Measurements from ENCODE around the gene RHOBTB3. TPM values are rescaled to one million over a fixed set of nuclear protein-coding genes. Genes with fewer than 3 reads are reported as not detected.

The RHOBTB3 gene
- total RNA-seq, 1 donor: 314 TPM

GRCh38 chr5:95824747-95825146, 93.6 kb downstream of the RHOBTB3 start:
- H2AFZ ChIP-seq (ENCODE audit: low read length): peak overlapping the region; percentile 76

GRCh38 chr5:95825495-95825894, 94.4 kb downstream of the RHOBTB3 start:
- Histone ChIP-seq H3K27ac (ENCODE audit: low read depth, low read length) (no peak overlapping the region), H3K4me1 (ENCODE audit: insufficient read depth, low read length) (peaks cover 28% of the 10 kb centered on the region), H3K4me2 (ENCODE audit: insufficient read depth, low read length) (no peak overlapping the region), H3K36me3 (ENCODE audit: insufficient read depth, low read length) (no peaks in the 10 kb centered on the region), H3K4me3 (ENCODE audit: insufficient read depth, low read length) (no peak overlapping the region), H3K79me2 (ENCODE audit: insufficient read depth, low read length) (peaks cover 19% of the 10 kb centered on the region), H3K9me3 (ENCODE audit: low read depth, low read length) (no peaks in the 10 kb centered on the region), H4K20me1 (ENCODE audit: insufficient read depth, low read length) (peaks cover 4% of the 10 kb centered on the region), H2AFZ (ENCODE audit: low read length) (no peak overlapping the region), H3K27me3 (ENCODE audit: insufficient read depth, low read length) (no peaks in the 10 kb centered on the region)
- TF ChIP-seq CTCF (IDR thresholded peaks at IDR 0.05; ENCODE audit: extremely low read depth, low read depth, low read length): no peak
- no peak for DNase-seq (ENCODE audit: insufficient read length, low spot score, missing footprints)

More at GRCh38 chr5:95824747-95825146, 93.6 kb downstream of the RHOBTB3 start:
- DNase-seq (ENCODE audit: insufficient read length, low spot score, missing footprints): no peak
- no peaks in the 10 kb centered on the region for H3K27me3 ChIP-seq (ENCODE audit: insufficient read depth, low read length)
- H3K36me3 ChIP-seq (ENCODE audit: insufficient read depth, low read length): no peaks in the 10 kb centered on the region
- H3K4me1 ChIP-seq (ENCODE audit: insufficient read depth, low read length): peaks cover 34% of the 10 kb centered on the region
- H3K27ac ChIP-seq (ENCODE audit: low read depth, low read length): no peak overlapping the region
- peaks cover 27% of the 10 kb centered on the region for H3K79me2 ChIP-seq (ENCODE audit: insufficient read depth, low read length)
- no peak overlapping the region for H3K4me2 ChIP-seq (ENCODE audit: insufficient read depth, low read length)
- H3K9me3 ChIP-seq (ENCODE audit: low read depth, low read length): no peaks in the 10 kb centered on the region
- H3K4me3 ChIP-seq (ENCODE audit: insufficient read depth, low read length): no peak overlapping the region
- no peak for TF ChIP-seq CTCF (IDR thresholded peaks at IDR 0.05; ENCODE audit: extremely low read depth, low read depth, low read length)
- H4K20me1 ChIP-seq (ENCODE audit: insufficient read depth, low read length): peaks cover 4% of the 10 kb centered on the region

- H3K27ac ChIP-seq (ENCODE audit: low read depth, low read length): no peak overlapping the region
- peaks cover 18% of the 10 kb centered on the region for H3K4me1 ChIP-seq (ENCODE audit: insufficient read depth, low read length)
- no peaks in the 10 kb centered on the region for H3K27me3 ChIP-seq (ENCODE audit: insufficient read depth, low read length)
- H3K36me3 ChIP-seq (ENCODE audit: insufficient read depth, low read length): no peaks in the 10 kb centered on the region
- H2AFZ ChIP-seq (ENCODE audit: low read length): no peak overlapping the region
- no peak overlapping the region for H3K4me3 ChIP-seq (ENCODE audit: insufficient read depth, low read length)
- no peak for TF ChIP-seq CTCF (IDR thresholded peaks at IDR 0.05; ENCODE audit: extremely low read depth, low read depth, low read length)
- H3K4me2 ChIP-seq (ENCODE audit: insufficient read depth, low read length): no peak overlapping the region
- H3K9me3 ChIP-seq (ENCODE audit: low read depth, low read length): no peaks in the 10 kb centered on the region
- H4K20me1 ChIP-seq (ENCODE audit: insufficient read depth, low read length): no peaks in the 10 kb centered on the region
- peaks cover 2% of the 10 kb centered on the region for H3K79me2 ChIP-seq (ENCODE audit: insufficient read depth, low read length)
- DNase-seq (ENCODE audit: insufficient read length, low spot score, missing footprints): no peak
Measured at GRCh38 chr5:95826949-95827891, 96.1 kb downstream of the RHOBTB3 start.

- no peak for TF ChIP-seq CTCF (IDR thresholded peaks at IDR 0.05; ENCODE audit: extremely low read depth, low read depth, low read length)
- H3K79me2 ChIP-seq (ENCODE audit: insufficient read depth, low read length): no peaks in the 10 kb centered on the region
- H3K27me3 ChIP-seq (ENCODE audit: insufficient read depth, low read length): no peaks in the 10 kb centered on the region
- H2AFZ ChIP-seq (ENCODE audit: low read length): no peak overlapping the region
- no peak for DNase-seq (ENCODE audit: insufficient read length, low spot score, missing footprints)
- H3K27ac ChIP-seq (ENCODE audit: low read depth, low read length): no peak overlapping the region
- H3K9me3 ChIP-seq (ENCODE audit: low read depth, low read length): no peaks in the 10 kb centered on the region
- H3K4me1 ChIP-seq (ENCODE audit: insufficient read depth, low read length): peaks cover 18% of the 10 kb centered on the region
- no peaks in the 10 kb centered on the region for H4K20me1 ChIP-seq (ENCODE audit: insufficient read depth, low read length)
- no peak overlapping the region for H3K4me3 ChIP-seq (ENCODE audit: insufficient read depth, low read length)
- H3K4me2 ChIP-seq (ENCODE audit: insufficient read depth, low read length): no peak overlapping the region
- no peaks in the 10 kb centered on the region for H3K36me3 ChIP-seq (ENCODE audit: insufficient read depth, low read length)
Measured at GRCh38 chr5:95827892-95828246, 96.7 kb downstream of the RHOBTB3 start.

All from osteoblast (primary cell).